Thoracic aorta (tissue), 2 donors: ENCODE results near the gene COBLL1. TPM values are rescaled to one million over a fixed set of nuclear protein-coding genes. Genes with fewer than 3 reads are reported as not detected.
"Not testable (repeated sequence)": the region's sequence is repeated elsewhere in the genome, so short reads cannot be mapped to it uniquely, and the experiment has no call there.

Experiments used
- ATAC-seq: fragments of 150-250 bp; one replicate; pipeline ENCODE4 v1.8.0; 2017; ENCODE audit warnings: low read depth; ENCODE audit not compliant: insufficient number of reproducible peaks, low FRiP score
- DNase-seq: peaks from one replicate; pipeline ENCODE4 v3.0.0-alpha.2; 2020; ENCODE audit warnings: low spot score
- H3K27ac ChIP-seq, 2 donors: fragments of 200-600 bp; sonication (generic); 1 replicate in 1 of 2; 2 replicates in 1 of 2; pipeline ENCODE4 v1.5.1; 2016; ENCODE audit warnings: mild to moderate bottlenecking in 2 of 2, moderate library complexity in 2 of 2
- H3K27me3 ChIP-seq: fragments of 200-600 bp; sonication (generic); replicated peaks from 2 replicates; pipeline ENCODE4 v1.6.0; 2016; ENCODE audit warnings: mild to moderate bottlenecking; ENCODE audit not compliant: insufficient read depth
- H3K36me3 ChIP-seq: fragments of 200-600 bp; sonication (generic); one replicate; pipeline ENCODE4 v1.5.1; 2016
- H3K4me1 ChIP-seq, 2 donors: fragments of 200-600 bp; sonication (generic); 1 replicate in 1 of 2; 2 replicates in 1 of 2; pipeline versions ENCODE4 v1.5.1 to v1.6.0; 2016; ENCODE audit warnings: low read depth in 2 of 2, mild to moderate bottlenecking in 1 of 2; ENCODE audit not compliant: control insufficient read depth in 1 of 2
- H3K4me3 ChIP-seq: fragments of 200-600 bp; sonication (generic); 2 replicates; pipeline ENCODE4 v1.5.1; 2016; ENCODE audit warnings: mild to moderate bottlenecking
- H3K9me3 ChIP-seq: fragments of 200-600 bp; sonication (generic); 2 replicates; pipeline ENCODE4 v1.5.1; 2016
- CTCF ChIP-seq: fragments of 200-600 bp; sonication (generic); IDR thresholded peaks from one replicate; pipeline ENCODE4 v1.5.1; 2019; ENCODE audit warnings: antibody characterized with exemption
- total RNA-seq, 2 donors: library from RNA; depleted of rRNA; stranded (reverse); fragments of >200 nt; gene quantifications; one replicate each; pipeline versions ENCODE4 v1.1.0 to v1.2.3, GENCODE V29; 2016

COBLL1 gene
- total RNA-seq, 2 donors from 2014 or later: 62.0 to 64.6 TPM

- no peak for TF ChIP-seq CTCF
- ATAC-seq (no peak), DNase-seq (no peak)
- Histone ChIP-seq H3K9me3 (no peaks in the 10 kb centered on the region), H3K4me3 (no peak overlapping the region), H3K27me3 (no peaks in the 10 kb centered on the region), H3K27ac (no peak overlapping the region), H3K4me1 (no peaks in the 10 kb centered on the region), H3K36me3 (no peaks in the 10 kb centered on the region)
Measured at GRCh38 chr2:164873210-164873908, 31.7 kb upstream of the COBLL1 start.

- Histone ChIP-seq H3K4me1 (no peaks in the 10 kb centered on the region), H3K27me3 (no peaks in the 10 kb centered on the region), H3K27ac (no peak overlapping the region), H3K9me3 (no peaks in the 10 kb centered on the region), H3K4me3 (no peak overlapping the region), H3K36me3 (no peaks in the 10 kb centered on the region)
- no peak for TF ChIP-seq CTCF
- no peak for ATAC-seq
- DNase-seq: no peak
Measured at GRCh38 chr2:164871404-164871803, 29.8 kb upstream of the COBLL1 start.

- Histone ChIP-seq H3K4me3 (no peak overlapping the region), H3K9me3 (no peaks in the 10 kb centered on the region), H3K27me3 (no peaks in the 10 kb centered on the region), H3K27ac (no peak overlapping the region), H3K4me1 (no peaks in the 10 kb centered on the region), H3K36me3 (no peaks in the 10 kb centered on the region)
- ATAC-seq (no peak), DNase-seq (no peak)
- TF ChIP-seq CTCF: no peak
Measured at GRCh38 chr2:164869420-164869772, 27.8 kb upstream of the COBLL1 start.

GRCh38 chr2:164868563-164869419, 27.2 kb upstream of the COBLL1 start:
- DNase-seq: no peak
- no peaks in the 10 kb centered on the region for H3K4me1 ChIP-seq
- no peaks in the 10 kb centered on the region for H3K9me3 ChIP-seq
- H3K4me3 ChIP-seq: no peak overlapping the region
- H3K36me3 ChIP-seq: no peaks in the 10 kb centered on the region
- H3K27me3 ChIP-seq: no peaks in the 10 kb centered on the region
- H3K27ac ChIP-seq: no peak overlapping the region
- ATAC-seq: no peak
- TF ChIP-seq CTCF: no peak

DNA sequence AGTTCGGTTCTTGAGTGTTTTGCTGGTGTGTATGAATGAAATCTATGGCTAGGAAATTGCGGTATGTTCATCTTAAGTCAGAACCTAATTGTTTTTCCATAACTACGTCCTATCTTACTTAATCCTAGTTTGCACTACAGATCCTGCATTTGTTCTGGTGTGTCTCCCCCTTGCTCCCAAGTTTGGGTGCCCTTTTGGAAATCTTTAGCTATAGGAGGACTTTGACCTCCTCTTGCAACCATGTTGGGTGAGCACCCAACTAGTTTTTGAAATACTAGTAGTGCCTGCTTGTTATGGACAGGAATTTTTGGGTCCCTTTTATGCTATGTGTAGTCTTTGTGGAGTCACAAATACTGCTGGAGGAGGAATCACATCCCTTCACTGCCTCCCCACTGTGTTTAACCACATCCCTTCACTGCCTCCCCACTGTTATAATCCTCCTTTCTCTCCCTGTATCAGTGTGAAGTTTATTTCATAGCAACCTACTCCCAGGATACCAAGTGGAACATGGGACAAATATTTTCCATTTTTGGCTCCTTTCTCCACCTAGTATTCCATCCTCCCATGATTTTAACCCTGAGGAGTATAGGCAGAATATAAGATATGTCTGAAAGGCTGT, 26.3 kb upstream of the COBLL1 start:
- no peak for TF ChIP-seq CTCF
- no peak for DNase-seq
- ATAC-seq: no peak
- Histone ChIP-seq H3K27ac (no peak overlapping the region), H3K27me3 (no peaks in the 10 kb centered on the region), H3K36me3 (no peaks in the 10 kb centered on the region), H3K9me3 (no peaks in the 10 kb centered on the region), H3K4me3 (no peak overlapping the region), H3K4me1 (no peaks in the 10 kb centered on the region)

DNA sequence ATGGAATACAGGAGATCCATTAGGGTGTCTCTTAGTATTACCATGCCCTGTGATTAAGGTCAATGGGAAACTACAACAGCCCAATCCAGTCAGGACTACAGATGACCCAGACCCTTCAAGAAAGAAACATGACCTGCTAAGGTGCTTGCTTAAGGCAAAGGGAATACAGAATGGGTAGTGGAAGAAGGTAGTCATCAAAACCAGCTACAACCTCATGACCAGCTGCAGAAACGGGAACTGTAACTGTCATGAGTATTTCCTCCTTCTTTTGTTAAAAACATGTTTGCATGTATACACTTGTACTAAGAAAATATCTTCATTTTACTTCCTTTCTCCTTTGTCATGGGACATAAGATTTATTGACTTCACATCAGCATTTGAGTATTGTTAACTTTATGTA, 24.8 kb upstream of the COBLL1 start:
- H3K9me3 ChIP-seq, H3K4me3 ChIP-seq, H3K36me3 ChIP-seq, H3K27me3 ChIP-seq, H3K4me1 ChIP-seq, H3K27ac ChIP-seq, ATAC-seq, DNase-seq: not testable (repeated sequence)
